Measurements from ENCODE around the gene SMC1A.

The SMC1A gene

DNA sequence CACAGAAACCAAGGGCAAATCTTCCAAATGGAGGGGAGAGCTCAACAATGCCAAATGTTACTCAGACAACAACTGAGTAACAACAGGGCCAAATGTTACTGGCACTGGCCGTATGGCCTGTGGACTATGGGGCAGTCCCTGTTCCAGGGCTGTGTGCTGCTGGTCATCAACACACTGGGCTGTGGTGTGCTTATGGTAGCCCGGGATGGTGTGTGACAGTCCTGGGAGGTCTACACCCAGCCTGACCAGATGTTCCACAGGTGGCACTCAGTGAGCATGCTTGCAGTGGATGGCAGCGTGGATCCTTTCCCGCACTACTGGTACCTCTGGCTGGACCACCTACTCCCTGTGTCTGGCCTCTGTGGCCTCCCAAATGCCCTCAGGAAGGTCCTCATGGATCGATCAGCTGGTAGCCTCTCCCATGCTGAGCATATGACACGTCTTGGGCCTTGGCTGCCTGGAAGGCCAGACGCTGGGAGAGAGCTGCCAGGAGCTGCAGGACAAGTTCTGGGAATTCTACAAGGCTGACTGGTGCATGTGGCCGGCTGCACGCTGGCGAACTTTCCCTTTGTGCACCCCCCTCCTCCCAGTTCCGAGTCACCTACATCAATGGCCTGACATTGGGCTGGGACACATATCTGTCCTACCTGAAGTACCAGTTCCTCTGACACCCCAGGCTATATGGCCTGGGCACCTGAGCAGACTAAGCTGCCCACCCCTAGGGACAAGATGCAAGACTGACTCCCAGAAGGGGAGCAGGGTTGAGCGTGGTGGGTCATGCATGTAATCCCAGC is 81.4 kb downstream of the SMC1A start:
- DNase-seq (ENCODE audit: low read depth) = no peak

DNA sequence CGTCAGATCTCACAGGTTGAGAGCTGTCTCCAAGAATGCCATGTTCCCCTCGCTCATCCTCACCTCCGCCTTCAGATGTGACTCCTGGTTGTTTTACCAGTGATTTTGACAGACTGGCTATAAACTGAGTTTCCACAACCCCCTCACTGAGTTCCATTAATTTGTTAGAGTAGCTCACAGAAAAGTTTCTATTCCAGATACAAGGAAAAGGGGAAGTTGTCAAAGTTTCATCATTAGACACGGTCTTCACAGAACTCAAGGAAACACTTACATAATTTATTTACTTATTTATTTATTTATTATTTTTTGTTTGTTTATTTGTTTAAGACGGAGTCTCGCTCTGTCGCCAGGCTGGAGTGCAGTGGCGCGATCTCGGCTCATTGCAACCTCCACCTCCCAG is 85.4 kb downstream of the SMC1A start:
- no peak for DNase-seq (ENCODE audit: low read depth)

DNA sequence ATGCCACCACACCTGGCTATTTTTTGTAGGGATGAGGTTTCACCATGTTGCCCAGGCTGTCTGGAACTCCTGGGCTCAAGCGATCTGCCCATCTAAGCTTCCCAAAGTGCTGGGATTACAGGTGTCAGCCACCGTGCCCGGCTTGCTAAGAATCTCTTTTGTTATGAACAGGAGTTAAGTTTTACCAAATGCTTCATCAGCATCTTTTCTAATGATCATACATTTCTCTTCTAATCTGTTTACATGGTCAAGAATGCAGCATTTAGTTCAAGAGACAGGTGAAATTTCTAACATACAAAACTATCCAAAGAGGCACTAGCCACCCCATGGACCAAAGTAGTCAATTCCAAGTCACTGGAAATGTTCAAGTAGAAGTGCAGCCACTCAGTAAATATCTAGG is 88.6 kb downstream of the SMC1A start:
- no peak for DNase-seq (ENCODE audit: low read depth)

DNA sequence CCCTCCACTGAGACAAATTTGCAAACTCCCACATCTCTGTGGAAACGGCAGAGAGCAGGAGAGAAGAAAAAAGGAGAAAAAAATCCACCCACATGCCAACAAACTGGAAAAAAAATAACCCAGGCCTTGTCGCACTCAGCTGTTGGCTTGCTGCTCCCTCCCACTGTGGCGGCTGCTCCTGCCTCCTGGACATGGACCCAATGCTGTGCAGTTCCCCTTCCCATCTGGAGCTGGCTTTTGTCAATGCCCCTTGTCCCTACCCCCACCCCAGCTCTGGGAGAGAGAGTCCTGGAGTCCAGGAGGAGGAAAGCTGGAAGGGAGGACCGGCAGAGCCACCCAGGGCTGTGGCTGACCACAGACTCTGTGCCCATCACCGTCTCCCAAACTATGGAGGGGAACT is 90.2 kb downstream of the SMC1A start:
- DNase-seq (ENCODE audit: low read depth) = no peak

DNA sequence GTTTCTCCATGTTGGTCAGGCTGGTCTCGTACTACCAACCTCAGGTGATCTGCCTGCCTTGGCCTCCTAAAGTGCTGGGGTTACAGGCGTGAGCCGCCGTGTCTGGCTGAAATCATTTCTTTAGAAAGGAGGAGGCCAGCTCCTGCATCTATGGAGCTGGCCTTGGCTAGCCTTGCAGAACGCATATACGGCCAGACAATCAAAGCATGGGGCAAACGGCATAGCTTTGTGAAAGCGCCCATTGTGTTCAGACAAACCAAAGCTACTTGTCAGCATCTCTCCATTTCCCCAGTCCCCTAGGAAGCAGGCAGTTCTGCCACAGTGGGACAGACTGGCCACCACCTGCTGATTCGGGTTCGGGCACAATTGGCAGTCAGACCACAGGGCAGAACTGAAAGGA is 92.1 kb downstream of the SMC1A start:
- no peak for DNase-seq (ENCODE audit: low read depth)

DNA sequence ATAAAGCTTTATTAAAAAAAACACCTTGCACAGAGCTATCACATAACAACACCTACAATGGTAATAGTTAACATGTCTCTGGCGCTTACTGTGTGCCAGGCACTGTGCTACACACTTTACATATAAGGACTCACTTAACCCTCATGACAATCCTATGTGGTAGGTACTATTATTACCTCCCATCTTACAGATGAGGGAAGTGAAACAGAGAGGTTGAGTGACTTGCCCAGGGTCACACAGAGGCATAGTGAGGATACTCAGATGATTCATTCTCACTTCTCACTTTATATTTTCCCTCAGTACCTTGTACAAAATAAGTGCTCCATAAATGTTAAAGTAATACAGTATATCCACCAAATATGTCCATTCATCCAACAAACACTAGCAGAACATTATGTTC is 97.7 kb downstream of the SMC1A start:
- no peak for DNase-seq (ENCODE audit: low read depth)
